GM18502 (cell line): ENCODE measurements around the gene ISM1.

ENCODE experiments used
- ATAC-seq: cut with Tn5 transposase; IDR thresholded peaks from one replicate; pipeline ENCODE4 v1.9.1; 2021; ENCODE audit warnings: mild to moderate bottlenecking; ENCODE audit not compliant: unreplicated experiment, poor library complexity

ISM1 gene

GRCh38 chr20:13220904-13221297, at the start of gene ISM1:
Gene ISM1 (plus strand): TSS chr20:13221274. CDS start chr20:13221777, 503 bp downstream.
- ATAC-seq: no peak

- no peak for ATAC-seq
Observed at GRCh38 chr20:13173201-13173600, 47.9 kb upstream of the ISM1 start.

- peak; percentile 92 for ATAC-seq
Observed at GRCh38 chr20:13174402-13174801, 46.7 kb upstream of the ISM1 start.

GRCh38 chr20:13180986-13181889, 39.8 kb upstream of the ISM1 start:
- no peak for ATAC-seq

- peak; percentile 52 for ATAC-seq
Observed at GRCh38 chr20:13183005-13183404, 38.1 kb upstream of the ISM1 start.

DNA sequence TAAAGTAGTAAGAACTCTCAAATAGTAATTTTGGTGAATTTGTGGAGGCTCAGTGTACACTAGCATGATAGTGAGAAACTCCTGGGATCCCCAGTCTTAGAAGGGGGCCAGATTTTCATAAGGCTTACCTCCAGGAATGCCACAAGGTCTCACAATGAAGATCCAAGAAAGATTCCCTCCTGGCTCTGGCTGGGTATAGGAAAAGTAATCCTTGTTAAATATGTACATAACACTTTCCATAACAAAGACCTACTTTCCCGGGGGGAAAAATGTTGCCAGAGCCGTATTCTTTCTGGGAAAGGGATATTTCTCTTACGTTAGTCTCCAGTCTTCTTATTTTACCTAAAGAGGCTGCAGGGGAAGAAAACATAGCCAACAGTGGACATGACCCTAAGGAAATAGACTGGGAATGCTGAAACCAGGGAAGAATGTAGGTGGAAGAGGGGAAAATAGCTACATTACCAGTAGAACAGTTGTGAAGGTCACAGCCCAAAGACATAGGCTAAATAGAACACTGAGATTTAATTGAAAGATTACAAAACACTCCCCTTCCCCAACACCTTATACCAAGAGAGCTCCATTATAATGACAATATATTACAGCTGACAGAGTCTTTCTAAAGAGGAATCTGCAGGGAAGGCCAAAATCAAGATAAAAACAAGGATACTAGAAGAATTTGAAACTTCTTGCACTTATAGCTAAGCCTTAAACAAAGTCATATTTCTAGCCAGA, 34.9 kb upstream of the ISM1 start:
- no peak for ATAC-seq

DNA sequence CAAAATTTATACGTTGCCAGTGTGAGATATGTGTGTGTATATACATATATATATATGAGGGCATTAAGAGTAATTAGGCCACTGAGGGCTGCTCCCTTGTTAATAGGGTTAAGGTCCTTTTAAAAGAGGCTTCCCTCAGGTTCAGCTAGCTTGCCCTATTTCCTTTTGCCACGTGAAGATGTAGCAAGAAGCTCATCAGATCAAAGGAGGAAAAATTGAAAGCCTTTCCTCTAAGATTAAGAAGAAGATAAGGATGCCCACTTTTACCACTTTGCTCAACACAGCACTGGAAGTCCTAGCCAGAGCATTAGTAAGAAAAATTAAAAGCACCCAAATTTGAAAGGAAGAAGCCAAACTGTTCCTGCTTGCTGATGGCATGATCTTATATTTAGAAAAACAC, 33.2 kb upstream of the ISM1 start:
- ATAC-seq: no peak

GRCh38 chr20:13199279-13199678, 21.8 kb upstream of the ISM1 start:
- ATAC-seq: no peak

DNA sequence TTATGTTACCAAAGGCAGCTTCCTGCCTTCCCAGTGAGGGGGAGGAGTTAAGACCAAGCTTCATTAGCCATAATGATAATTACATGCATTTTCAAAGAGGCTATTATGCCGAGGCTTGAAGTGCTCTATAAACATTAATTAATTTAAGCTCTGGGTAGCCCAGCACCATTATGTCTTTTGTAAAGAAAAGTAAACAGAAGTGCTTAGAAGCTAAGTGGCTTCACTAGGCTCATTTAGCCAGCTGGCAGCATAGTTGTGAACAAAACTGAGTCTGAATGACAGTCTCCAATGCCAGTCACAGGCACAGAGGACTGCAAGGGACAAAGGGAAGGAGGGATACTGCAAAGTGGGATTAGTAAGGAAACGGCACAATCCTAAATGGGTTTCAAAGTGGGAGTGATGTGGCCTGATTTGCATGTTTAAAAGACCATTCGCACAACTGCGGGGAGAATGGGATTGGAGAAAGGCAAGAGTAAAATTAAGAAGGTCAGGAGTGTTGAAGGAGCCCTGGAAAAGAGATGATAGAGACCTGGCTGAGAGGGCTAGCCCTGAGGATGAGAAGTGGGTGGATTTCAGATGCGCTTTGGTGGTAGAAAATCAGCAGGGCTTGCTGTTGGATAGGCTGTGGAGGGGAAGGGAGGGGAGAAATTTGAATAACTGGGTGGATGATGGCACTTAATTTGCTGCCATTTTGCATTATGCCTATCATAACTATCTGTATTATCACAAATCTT, 20.1 kb upstream of the ISM1 start:
- no peak for ATAC-seq

DNA sequence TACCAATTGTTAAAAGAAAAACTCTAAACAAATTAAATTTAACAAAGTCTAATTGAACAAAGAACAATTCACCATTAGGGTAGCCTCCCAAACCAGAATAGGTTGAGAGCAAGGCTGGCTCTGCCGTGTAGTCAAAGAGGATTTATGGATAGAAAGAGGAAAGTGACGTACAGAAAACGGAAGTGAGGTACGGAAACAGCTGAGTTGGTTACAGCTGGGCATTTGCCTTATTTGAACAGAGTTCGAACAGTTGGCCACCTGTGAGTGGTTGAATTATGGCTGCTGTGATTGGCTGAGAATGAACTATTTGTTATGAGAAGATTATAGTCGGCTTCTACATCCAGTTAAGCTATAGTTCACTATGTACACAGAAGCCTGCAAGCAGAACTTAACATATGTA, 18.5 kb upstream of the ISM1 start:
- no peak for ATAC-seq

- no peak for ATAC-seq
Observed at GRCh38 chr20:13205425-13205824, 15.6 kb upstream of the ISM1 start.

DNA sequence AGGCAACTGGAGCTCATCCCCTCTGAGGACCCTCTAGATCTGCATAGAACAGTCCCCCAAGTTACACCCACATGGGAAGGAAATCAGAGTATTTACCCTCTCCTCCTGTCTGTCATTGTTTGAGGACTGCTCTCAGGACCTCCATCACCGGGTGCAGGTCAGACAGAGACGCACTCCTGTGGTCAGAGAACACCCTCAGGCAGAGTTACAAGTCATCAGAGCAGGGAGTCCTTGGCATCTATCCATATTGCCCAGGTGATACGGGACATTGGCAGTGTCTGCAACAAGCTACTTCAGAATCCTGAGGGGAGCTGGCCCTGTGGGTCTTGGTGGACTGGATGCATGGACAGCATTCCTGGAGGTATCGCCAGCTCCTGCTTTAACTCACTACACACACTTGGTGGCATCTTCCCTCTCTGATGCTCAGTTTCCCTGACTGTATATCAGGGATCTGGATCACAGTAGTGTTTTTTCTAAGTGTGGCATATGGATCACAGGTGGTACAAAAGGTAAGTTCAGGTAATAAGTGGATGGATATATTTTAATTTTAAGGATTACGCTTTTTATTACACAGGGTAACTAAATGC, 15.1 kb upstream of the ISM1 start:
- ATAC-seq: no peak

- no peak for ATAC-seq
Observed at GRCh38 chr20:13207016-13207415, 14.1 kb upstream of the ISM1 start.

GRCh38 chr20:13211956-13212618, 9.0 kb upstream of the ISM1 start:
- ATAC-seq: no peak

DNA sequence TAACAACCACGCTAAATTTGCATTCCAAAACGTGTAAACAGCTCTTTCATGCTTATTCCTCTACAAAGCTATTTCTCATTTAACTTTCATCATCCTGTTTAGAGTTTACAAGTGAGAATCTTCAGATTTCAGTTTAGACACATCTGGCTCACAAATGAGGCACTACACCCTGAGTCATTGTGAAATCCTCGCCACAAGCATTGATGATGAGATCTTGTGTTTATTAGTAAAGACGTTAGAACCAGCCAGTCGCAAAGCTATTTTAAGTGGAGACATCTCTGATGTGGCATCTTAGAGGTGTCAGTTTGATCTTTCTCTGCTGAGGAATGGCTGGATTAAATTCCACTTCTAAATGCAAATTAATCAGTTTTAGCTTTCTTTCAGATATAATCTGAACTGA, 8.3 kb upstream of the ISM1 start:
- ATAC-seq: no peak

DNA sequence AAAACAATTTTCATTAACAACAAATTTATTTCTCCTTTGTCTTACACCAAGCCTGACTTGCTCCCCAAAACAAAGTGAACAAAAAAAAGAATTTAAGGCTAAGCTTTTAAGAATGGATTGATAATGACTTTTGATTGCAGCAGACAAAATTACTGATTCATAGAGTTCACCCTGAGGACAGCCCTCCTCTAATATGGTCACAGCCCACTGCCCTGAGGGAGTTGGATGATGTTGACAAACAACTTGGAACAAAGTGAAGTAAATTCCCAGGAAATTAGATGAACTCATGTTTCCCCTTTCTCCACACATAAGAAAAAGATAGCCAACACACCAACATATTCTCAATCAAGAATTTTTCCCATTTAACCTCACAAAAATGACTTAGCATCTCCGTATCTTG, 7.7 kb upstream of the ISM1 start:
- ATAC-seq: no peak

GRCh38 chr20:13216533-13216932, 4.5 kb upstream of the ISM1 start:
- ATAC-seq: no peak

DNA sequence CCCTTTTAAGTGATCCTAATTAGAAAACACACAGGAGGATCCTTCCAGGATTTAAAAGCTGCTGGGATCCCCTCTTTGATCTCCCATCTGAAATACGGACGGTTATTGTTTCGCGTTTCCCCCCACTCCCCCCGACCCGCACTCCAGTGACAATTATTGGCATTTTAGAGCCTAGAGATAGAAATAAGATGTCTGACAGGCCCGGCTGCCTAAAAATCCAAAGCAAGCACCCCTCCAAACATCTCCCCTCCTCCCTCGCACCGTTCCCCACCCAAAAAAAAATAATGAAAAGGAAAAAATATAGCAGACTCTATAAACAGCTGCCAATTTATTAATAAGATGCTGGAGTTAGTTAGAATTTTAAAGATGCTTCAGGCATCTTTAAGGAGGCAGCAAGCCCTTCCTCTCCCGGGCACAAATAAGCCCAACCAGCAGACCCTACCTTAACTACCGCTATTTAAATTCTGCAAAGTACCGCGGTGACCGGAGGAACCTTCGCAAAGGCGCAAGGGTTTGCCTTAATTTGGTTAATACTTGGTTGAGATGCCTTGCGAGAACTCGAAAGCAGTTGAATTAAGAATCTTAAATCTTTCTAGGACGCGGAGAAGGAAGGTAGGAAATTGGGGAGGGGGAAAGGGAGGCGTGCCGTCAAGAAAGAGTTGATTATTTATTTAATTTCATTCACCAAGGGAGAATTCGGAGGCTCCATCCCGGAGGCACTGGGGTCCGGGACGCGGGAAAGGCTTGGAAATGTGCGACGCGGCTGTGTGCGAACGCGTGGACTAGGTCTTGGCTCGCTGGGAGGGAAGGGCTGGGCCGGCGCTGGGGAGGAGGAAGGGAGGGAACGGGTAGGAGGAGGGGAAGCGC, 1.5 kb upstream of the ISM1 start:
- no peak for ATAC-seq
